MCF 10A (cell line): ENCODE results near the gene SLC38A6. TPM values are rescaled to one million over a fixed set of nuclear protein-coding genes. Genes with fewer than 3 reads are reported as not detected.

Source experiments
- BruUV-seq: library from RNA; stranded (reverse); fragments of 400-500 nt; replicated peaks from 2 replicates; lab custom pipeline; 2021; lab: Mats Ljungman, UMichigan
- CTCF ChIA-PET: fragments of 300-600 bp; sonication (Branson Sonifier 250); formaldehyde crosslinking; extraction: SDS; loops from one replicate; lab custom pipeline; 2021; ENCODE audit warnings: antibody characterized with exemption, inconsistent platforms; lab: Yijun Ruan, JAX
- POLR2A ChIA-PET: fragments of 300-600, 350-650 bp; sonication (Branson Sonifier 250); formaldehyde crosslinking; extraction: SDS; loops from one replicate; lab custom pipeline; 2020; ENCODE audit warnings: antibody characterized with exemption, inconsistent platforms; lab: Yijun Ruan, JAX
- DNase-seq: peaks from one replicate; pipeline ENCODE4 v3.0.0-alpha.2; 2018; ENCODE audit not compliant: unreplicated experiment
- H3K27ac Mint-ChIP-seq: one replicate; pipeline ENCODE4 v1.8.0; 2022; ENCODE audit warnings: mild to moderate bottlenecking, low read depth, mixed read lengths; ENCODE audit not compliant: unreplicated experiment
- H3K27me3 Mint-ChIP-seq: one replicate; pipeline ENCODE4 v1.8.0; 2022; ENCODE audit warnings: mixed read lengths; ENCODE audit not compliant: insufficient read depth, unreplicated experiment
- H3K36me3 Mint-ChIP-seq: one replicate; pipeline ENCODE4 v1.8.0; 2022; ENCODE audit warnings: mild to moderate bottlenecking, moderate library complexity, mixed read lengths; ENCODE audit not compliant: insufficient read depth, unreplicated experiment
- H3K4me1 Mint-ChIP-seq: one replicate; pipeline ENCODE4 v1.8.0; 2022; ENCODE audit warnings: mixed read lengths; ENCODE audit not compliant: insufficient read depth, unreplicated experiment
- H3K4me3 Mint-ChIP-seq: one replicate; pipeline ENCODE4 v1.8.0; 2022; ENCODE audit warnings: mild to moderate bottlenecking, moderate library complexity, mixed read lengths; ENCODE audit not compliant: unreplicated experiment
- H3K9me3 Mint-ChIP-seq: one replicate; pipeline ENCODE4 v1.8.0; 2022; ENCODE audit warnings: mixed read lengths; ENCODE audit not compliant: unreplicated experiment
- intact Hi-C: fragments of 100-400 bp; cut with micrococcal nuclease; formaldehyde crosslinking; loops from 2 replicates; pipeline ENCODE4 v1.14.1; 2022
- total RNA-seq: library from RNA; stranded (reverse); gene quantifications from 2 replicates; pipeline ENCODE4 v1.2.3, GENCODE V29; 2022
- TF ChIP-seq, protein P1 (sequence below): fragments of 200-600 bp; IDR thresholded peaks from one replicate; pipeline ENCODE4 v1.8.0; 2022; ENCODE audit warnings: antibody characterized with exemption, mild to moderate bottlenecking; ENCODE audit not compliant: unreplicated experiment

Gene SLC38A6
- total RNA-seq, 1 experiment from 2014 or later: 7.9 TPM

DNA sequence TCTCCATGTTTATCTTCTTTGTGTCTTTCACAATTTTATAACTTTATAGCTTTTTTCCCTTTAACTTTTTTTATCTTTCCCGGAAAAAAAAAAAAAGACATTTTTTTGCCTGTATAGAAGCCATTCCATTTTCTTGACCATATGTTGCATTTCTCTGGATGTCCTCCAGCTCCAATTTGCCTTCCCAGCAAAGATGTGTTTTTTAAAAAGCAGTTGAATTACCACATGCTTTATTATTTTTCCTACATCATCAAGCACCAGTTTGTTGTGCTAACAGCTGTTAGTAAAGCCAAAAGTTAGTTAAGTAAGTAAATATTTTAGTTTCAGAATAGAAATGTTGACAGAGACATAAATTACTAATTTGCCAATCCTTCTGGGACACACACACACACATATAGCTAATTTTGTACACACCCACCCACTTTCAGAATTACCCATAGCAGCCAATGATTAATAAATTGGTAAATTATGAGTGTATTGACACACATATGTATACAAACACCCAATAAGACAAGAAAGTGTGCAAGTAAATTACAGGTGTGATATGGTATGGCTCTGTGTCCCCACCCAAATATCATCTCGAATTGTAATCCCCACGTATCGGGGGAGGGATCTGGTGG, 118.3 kb downstream of the SLC38A6 start:
- BruUV-seq: no TSS peak

DNA sequence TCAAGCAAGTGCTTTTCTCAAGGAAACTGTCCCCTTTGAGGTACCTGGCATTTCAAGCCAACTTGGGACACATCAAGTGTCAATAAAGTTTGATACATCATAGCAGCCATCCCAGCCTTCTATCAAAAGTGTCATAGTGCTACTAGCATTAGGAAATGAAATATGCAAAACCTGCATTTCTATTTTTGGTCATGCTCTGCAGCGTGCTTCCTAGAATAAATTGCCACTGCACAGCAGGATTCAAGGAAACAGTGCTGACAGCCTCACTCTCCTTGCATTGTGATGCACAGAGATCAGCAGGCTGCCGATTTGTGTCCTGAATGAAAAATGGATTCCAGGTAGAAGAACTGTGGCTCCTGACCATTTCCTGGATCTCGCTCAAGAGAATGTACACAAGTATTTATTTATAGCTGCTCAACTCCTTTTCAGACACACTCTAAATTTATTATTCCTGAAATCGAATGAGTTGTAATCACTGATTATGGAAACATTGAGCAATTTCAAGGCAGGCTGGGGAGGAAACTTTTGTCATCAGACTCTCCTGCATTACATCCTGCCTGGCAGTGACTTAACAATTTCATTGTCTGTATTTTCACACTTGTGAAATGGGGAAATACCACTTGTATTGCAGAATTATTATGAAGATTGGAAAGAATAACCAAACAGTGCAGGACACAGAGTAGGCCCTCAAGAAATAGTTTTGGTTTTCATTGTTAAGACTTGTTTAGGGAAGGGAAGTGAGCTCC, 120.9 kb downstream of the SLC38A6 start:
- H3K4me3 Mint-ChIP-seq: no peak overlapping the region
- intact Hi-C loops: loop anchor here (2.0 to 10.0 kb wide), 2 partner anchors 47 to 73 kb away; no protein-coding TSS in a partner anchor
- TF ChIP-seq, protein P1, sequence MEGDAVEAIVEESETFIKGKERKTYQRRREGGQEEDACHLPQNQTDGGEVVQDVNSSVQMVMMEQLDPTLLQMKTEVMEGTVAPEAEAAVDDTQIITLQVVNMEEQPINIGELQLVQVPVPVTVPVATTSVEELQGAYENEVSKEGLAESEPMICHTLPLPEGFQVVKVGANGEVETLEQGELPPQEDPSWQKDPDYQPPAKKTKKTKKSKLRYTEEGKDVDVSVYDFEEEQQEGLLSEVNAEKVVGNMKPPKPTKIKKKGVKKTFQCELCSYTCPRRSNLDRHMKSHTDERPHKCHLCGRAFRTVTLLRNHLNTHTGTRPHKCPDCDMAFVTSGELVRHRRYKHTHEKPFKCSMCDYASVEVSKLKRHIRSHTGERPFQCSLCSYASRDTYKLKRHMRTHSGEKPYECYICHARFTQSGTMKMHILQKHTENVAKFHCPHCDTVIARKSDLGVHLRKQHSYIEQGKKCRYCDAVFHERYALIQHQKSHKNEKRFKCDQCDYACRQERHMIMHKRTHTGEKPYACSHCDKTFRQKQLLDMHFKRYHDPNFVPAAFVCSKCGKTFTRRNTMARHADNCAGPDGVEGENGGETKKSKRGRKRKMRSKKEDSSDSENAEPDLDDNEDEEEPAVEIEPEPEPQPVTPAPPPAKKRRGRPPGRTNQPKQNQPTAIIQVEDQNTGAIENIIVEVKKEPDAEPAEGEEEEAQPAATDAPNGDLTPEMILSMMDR: no peak
- ChIA-PET POLR2A (interaction anchor here (0.6 to 3.4 kb wide), 4 partner anchors 10 to 45 kb away, joined by 3 to 17 read pairs (median 4); no protein-coding TSS in a partner anchor), CTCF (no interaction called here)
- H3K36me3 Mint-ChIP-seq: peaks cover 7% of the 10 kb centered on the region
- no peaks in the 10 kb centered on the region for H3K27me3 Mint-ChIP-seq
- peak overlapping the region; percentile 98 for H3K27ac Mint-ChIP-seq
- no TSS peak for BruUV-seq
- no peaks in the 10 kb centered on the region for H3K9me3 Mint-ChIP-seq
- H3K4me1 Mint-ChIP-seq: peaks cover 39% of the 10 kb centered on the region
- DNase-seq: peak; percentile 82

More for the DNA sequence above, 118.3 kb downstream of the SLC38A6 start:
- Mint-ChIP-seq H3K9me3 (no peaks in the 10 kb centered on the region), H3K27me3 (no peaks in the 10 kb centered on the region), H3K4me1 (peaks cover 30% of the 10 kb centered on the region), H3K27ac (no peak overlapping the region), H3K36me3 (peaks cover 7% of the 10 kb centered on the region), H3K4me3 (no peak overlapping the region)
- no peak for DNase-seq
- TF ChIP-seq, protein P1: no peak
- ChIA-PET POLR2A (interaction anchor here (1.1 to 1.7 kb wide), 3 partner anchors 9 to 47 kb away, joined by 3 to 7 read pairs (median 6); no protein-coding TSS in a partner anchor), CTCF (no interaction called here)
- intact Hi-C loops: no loop called here

Other genes with a start within 250 kb of the SLC38A6 start
- gene MNAT1, start 246.5 kb upstream of the SLC38A6 start, total RNA-seq: 45.2 and 57.5 TPM in 2 replicates
- 15.7 and 17.5 TPM in 2 replicates for gene TRMT5, start 166 bp upstream of the SLC38A6 start, total RNA-seq